A673 (cell line): Measurements from ENCODE around the gene CEP57L1. TPM values are rescaled to one million over a fixed set of nuclear protein-coding genes. Genes with fewer than 3 reads are reported as not detected.
"Not testable (repeated sequence)": the region's sequence is repeated elsewhere in the genome, so short reads cannot be mapped to it uniquely, and the experiment has no call there.

Experiments
- BruUV-seq: library from RNA; stranded (reverse); fragments of 400-500 nt; replicated peaks from 2 replicates; lab custom pipeline; 2021; lab: Mats Ljungman, UMichigan
- CTCF ChIA-PET: fragments of 300-600 bp; sonication (Branson Sonifier 250); formaldehyde crosslinking; loops from one replicate; lab custom pipeline; 2022; ENCODE audit warnings: antibody characterized with exemption; lab: Charles Lee
- POLR2A ChIA-PET: fragments of 300-600 bp; sonication (Branson Sonifier 250); formaldehyde crosslinking; loops from one replicate; lab custom pipeline; 2022; ENCODE audit warnings: antibody characterized with exemption; ENCODE audit not compliant: low non-redundant PET; lab: Charles Lee
- DNase-seq: peaks from one replicate; pipeline ENCODE4 v3.0.0-alpha.2; 2015; ENCODE audit warnings: low spot score
- H3K27ac ChIP-seq: fragments of 200-600 bp; sonication (generic); 2 replicates; pipeline ENCODE4 v1.5.1; 2016; ENCODE audit warnings: mixed run types, low read depth, mild to moderate bottlenecking, mixed read lengths, antibody characterized with exemption, low read length; ENCODE audit not compliant: poor library complexity, severe bottlenecking
- H3K27me3 ChIP-seq: fragments of 200-600 bp; sonication (generic); replicated peaks from 2 replicates; pipeline ENCODE4 v1.6.1; 2017; ENCODE audit warnings: mixed run types, low read depth, mild to moderate bottlenecking, mixed read lengths, antibody characterized with exemption, low read length; ENCODE audit not compliant: insufficient read depth, poor library complexity
- H3K36me3 ChIP-seq: fragments of 200-600 bp; sonication (generic); 2 replicates; pipeline ENCODE4 v1.6.1; 2016; ENCODE audit warnings: mixed run types, mild to moderate bottlenecking, mixed read lengths, antibody characterized with exemption, low read length; ENCODE audit not compliant: insufficient read depth, poor library complexity, severe bottlenecking
- H3K4me1 ChIP-seq: fragments of 200-600 bp; sonication (generic); 2 replicates; pipeline ENCODE4 v1.6.1; 2017; ENCODE audit warnings: mixed run types, mild to moderate bottlenecking, mixed read lengths, antibody characterized with exemption, low read length; ENCODE audit not compliant: insufficient read depth, poor library complexity, severe bottlenecking
- H3K4me3 ChIP-seq: fragments of 200-600 bp; sonication (generic); 2 replicates; pipeline ENCODE4 v1.5.1; 2016; ENCODE audit warnings: low read depth, mixed run types, mild to moderate bottlenecking, mixed read lengths, low read length; ENCODE audit not compliant: poor library complexity, severe bottlenecking
- H3K9me3 ChIP-seq: fragments of 200-600 bp; sonication (generic); 2 replicates; pipeline ENCODE4 v1.6.1; 2016; ENCODE audit warnings: mixed run types, low read depth, mild to moderate bottlenecking, mixed read lengths, antibody characterized with exemption, low read length; ENCODE audit not compliant: poor library complexity, severe bottlenecking
- CTCF ChIP-seq: fragments of 300-800, 200-600 bp; sonication (generic); conservative IDR thresholded peaks from 2 replicates; pipeline ENCODE4 v1.5.1; 2017; ENCODE audit warnings: low read depth, mild to moderate bottlenecking, antibody characterized with exemption, low read length, moderate library complexity, mixed read lengths
- EZH2 ChIP-seq: fragments of 200-600 bp; sonication (generic); IDR thresholded peaks from 2 replicates; pipeline ENCODE4 v1.6.1; 2017; ENCODE audit warnings: borderline replicate concordance, low read depth, mild to moderate bottlenecking, mixed read lengths, antibody characterized with exemption, low read length; ENCODE audit not compliant: poor library complexity, severe bottlenecking
- intact Hi-C: fragments of 100-400 bp; cut with micrococcal nuclease; formaldehyde crosslinking; loops from one replicate; pipeline ENCODE4 v1.10.0; 2022; ENCODE audit not compliant: unreplicated experiment
- total RNA-seq: library from RNA; stranded (reverse); gene quantifications from 2 replicates; pipeline ENCODE4 v1.2.3, GENCODE V29; 2021

The CEP57L1 gene
- total RNA-seq, 1 experiment from 2014 or later, result 25.7 TPM

GRCh38 chr6:109142067-109142466 lies 46.8 kb downstream of the CEP57L1 start:
- H3K4me1 ChIP-seq, BruUV-seq, POLR2A ChIA-PET: not testable (repeated sequence)

GRCh38 chr6:109143191-109143590 lies 47.9 kb downstream of the CEP57L1 start:
- H3K4me1 ChIP-seq, result no peaks in the 10 kb centered on the region
- H3K4me3 ChIP-seq, result no peak overlapping the region
- CTCF ChIA-PET, result no interaction called here
- POLR2A ChIA-PET, result no interaction called here
- no peak overlapping the region for H3K27ac ChIP-seq
- H3K36me3 ChIP-seq, result no peaks in the 10 kb centered on the region
- DNase-seq, result no peak
- H3K9me3 ChIP-seq, result no peaks in the 10 kb centered on the region
- BruUV-seq, result no TSS peak
- intact Hi-C loops, result no loop called here
- no peak for TF ChIP-seq EZH2
- TF ChIP-seq CTCF, result no peak
- H3K27me3 ChIP-seq, result no peaks in the 10 kb centered on the region

More at GRCh38 chr6:109142067-109142466, 46.8 kb downstream of the CEP57L1 start:
- CTCF ChIA-PET, result interaction anchor here (0.6 kb wide), 1 partner anchor 47 kb away, joined by 3 read pairs; the partner anchor contains the start of gene CEP57L1
- H3K9me3 ChIP-seq, H3K27ac ChIP-seq, H3K36me3 ChIP-seq, H3K27me3 ChIP-seq, intact Hi-C loops, DNase-seq, H3K4me3 ChIP-seq: not testable (repeated sequence)

- H3K9me3 ChIP-seq, POLR2A ChIA-PET, H3K27me3 ChIP-seq, H3K27ac ChIP-seq, intact Hi-C loops, H3K4me1 ChIP-seq, CTCF ChIA-PET, H3K36me3 ChIP-seq, H3K4me3 ChIP-seq, BruUV-seq, DNase-seq: not testable (repeated sequence)
Observed at GRCh38 chr6:109148251-109148650, 52.9 kb downstream of the CEP57L1 start.

GRCh38 chr6:109148716-109149115 lies 53.4 kb downstream of the CEP57L1 start:
- POLR2A ChIA-PET, H3K4me1 ChIP-seq, H3K36me3 ChIP-seq, intact Hi-C loops, H3K4me3 ChIP-seq, H3K27ac ChIP-seq, DNase-seq, H3K9me3 ChIP-seq, CTCF ChIA-PET, H3K27me3 ChIP-seq, BruUV-seq: not testable (repeated sequence)

- no peak for TF ChIP-seq EZH2
- TF ChIP-seq CTCF, result no peak
- CTCF ChIA-PET, result no interaction called here
- no peak overlapping the region for H3K4me3 ChIP-seq
- peaks cover 18% of the 10 kb centered on the region for H3K36me3 ChIP-seq
- POLR2A ChIA-PET, result no interaction called here
- no TSS peak for BruUV-seq
- intact Hi-C loops, result no loop called here
- no peaks in the 10 kb centered on the region for H3K4me1 ChIP-seq
- DNase-seq, result no peak
- peaks cover 9% of the 10 kb centered on the region for H3K9me3 ChIP-seq
- H3K27me3 ChIP-seq, result no peaks in the 10 kb centered on the region
- H3K27ac ChIP-seq, result no peak overlapping the region
Observed at GRCh38 chr6:109153752-109154151, 58.4 kb downstream of the CEP57L1 start.
